ENCODE data around the gene SMARCA1.
A peak's percentile ranks its signal among the peaks of the same experiment; 100 is the strongest.
"Not testable (repeated sequence)": the region's sequence is repeated elsewhere in the genome, so short reads cannot be mapped to it uniquely, and the experiment has no call there.

The SMARCA1 gene, protein sequence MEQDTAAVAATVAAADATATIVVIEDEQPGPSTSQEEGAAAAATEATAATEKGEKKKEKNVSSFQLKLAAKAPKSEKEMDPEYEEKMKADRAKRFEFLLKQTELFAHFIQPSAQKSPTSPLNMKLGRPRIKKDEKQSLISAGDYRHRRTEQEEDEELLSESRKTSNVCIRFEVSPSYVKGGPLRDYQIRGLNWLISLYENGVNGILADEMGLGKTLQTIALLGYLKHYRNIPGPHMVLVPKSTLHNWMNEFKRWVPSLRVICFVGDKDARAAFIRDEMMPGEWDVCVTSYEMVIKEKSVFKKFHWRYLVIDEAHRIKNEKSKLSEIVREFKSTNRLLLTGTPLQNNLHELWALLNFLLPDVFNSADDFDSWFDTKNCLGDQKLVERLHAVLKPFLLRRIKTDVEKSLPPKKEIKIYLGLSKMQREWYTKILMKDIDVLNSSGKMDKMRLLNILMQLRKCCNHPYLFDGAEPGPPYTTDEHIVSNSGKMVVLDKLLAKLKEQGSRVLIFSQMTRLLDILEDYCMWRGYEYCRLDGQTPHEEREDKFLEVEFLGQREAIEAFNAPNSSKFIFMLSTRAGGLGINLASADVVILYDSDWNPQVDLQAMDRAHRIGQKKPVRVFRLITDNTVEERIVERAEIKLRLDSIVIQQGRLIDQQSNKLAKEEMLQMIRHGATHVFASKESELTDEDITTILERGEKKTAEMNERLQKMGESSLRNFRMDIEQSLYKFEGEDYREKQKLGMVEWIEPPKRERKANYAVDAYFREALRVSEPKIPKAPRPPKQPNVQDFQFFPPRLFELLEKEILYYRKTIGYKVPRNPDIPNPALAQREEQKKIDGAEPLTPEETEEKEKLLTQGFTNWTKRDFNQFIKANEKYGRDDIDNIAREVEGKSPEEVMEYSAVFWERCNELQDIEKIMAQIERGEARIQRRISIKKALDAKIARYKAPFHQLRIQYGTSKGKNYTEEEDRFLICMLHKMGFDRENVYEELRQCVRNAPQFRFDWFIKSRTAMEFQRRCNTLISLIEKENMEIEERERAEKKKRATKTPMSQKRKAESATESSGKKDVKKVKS

DNA sequence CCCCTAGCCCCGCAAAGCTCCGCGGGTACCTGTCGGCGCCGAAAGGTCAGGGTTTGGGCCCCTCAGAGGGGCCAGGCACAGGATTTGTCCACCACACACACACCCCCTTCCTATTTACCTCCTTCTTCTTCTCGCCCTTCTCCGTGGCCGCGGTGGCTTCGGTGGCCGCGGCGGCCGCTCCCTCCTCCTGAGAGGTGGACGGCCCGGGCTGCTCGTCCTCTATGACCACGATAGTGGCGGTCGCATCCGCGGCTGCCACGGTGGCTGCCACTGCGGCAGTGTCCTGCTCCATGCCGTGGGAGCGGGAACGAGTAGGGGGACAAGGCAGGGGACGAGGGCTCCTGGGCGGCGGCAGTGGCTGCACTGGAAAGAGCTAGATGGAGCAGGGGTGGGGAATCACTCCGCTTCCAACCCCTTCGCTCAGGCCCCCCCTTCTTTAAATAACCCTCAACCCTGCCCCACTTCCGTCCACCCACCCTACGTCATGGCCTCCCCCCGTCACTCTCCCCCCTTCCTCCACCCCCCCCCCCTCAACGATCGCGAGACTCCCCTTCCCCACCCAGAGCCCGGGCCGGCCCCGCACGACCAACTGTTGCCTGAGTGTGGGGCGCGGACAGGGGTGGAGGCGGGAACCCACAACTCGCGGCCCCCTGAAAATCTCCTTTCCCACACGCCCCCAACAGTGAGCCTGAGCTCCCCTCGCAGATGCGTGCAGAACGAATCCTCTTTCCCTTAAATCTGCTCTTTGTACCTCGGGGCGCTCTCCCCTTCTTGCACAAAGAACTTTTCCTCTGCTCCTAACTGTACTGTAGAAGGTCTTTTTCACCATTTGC lies at the start of gene SMARCA1:
TSS of gene SMARCA1 (minus strand) at position 412 of the 833 bp plus-strand sequence. CDS start at position 292, 120 bp downstream.
- peak; percentile 56 for DNase-seq (ENCODE audit: low spot score)

DNA sequence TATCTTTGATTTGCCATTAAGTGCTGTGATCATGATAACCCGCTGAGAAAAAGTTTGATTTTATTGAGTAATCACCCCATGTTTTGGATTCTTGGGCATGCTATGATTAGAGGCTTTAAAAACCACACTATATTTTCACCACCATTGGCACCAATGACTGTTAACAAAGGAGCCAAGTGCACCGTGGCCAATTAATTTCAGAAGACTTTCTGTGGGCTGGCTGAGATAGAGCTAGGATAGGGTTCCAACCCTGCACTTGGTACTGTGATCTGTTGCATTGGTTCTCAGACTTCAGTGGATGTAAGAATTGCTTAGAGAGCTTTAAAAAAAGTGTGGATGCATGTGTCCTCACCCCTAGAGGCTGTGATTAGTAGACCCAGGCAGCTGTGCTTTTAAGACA lies 49.1 kb upstream of the SMARCA1 start:
- no peak for DNase-seq (ENCODE audit: low spot score)

DNA sequence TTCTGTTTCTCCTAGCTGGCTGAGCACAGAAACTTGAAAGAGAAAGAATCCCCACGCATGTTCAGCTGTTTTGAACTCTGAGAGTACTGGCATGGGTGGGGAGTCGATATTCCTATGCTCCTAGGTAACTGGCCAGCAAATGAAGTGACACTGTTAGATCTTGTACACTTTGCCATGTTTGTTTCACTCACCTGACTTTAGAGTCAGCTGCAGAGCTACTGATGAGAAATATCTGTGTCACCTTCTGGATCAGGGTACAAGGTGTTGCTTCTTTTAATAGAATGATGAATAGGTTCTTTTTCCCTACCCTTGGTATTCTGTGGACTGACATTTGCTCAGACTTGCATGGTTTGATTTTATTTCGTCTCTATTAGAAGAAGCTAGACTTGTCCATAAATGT lies 45.1 kb upstream of the SMARCA1 start:
- DNase-seq (ENCODE audit: low spot score) = no peak

DNA sequence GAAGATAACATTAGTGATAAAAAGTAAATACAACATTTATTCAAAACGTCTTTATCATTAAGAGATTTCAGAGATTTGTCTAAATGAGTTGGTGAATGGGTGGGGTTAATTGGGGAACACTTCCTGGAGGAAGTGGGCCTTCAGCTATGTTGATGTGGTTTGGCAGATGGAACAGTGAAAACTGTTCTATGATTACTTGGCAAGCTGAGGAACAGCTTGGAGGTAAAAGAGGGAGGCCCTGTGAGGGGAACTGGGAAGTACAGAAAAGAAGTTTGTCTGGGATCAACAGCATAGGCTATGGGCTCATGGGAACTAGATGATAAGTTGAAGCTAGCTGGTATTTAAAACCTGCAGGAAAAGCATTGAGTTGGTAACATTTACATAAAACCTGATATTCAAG lies 42.8 kb upstream of the SMARCA1 start:
- DNase-seq (ENCODE audit: low spot score) = no peak

DNA sequence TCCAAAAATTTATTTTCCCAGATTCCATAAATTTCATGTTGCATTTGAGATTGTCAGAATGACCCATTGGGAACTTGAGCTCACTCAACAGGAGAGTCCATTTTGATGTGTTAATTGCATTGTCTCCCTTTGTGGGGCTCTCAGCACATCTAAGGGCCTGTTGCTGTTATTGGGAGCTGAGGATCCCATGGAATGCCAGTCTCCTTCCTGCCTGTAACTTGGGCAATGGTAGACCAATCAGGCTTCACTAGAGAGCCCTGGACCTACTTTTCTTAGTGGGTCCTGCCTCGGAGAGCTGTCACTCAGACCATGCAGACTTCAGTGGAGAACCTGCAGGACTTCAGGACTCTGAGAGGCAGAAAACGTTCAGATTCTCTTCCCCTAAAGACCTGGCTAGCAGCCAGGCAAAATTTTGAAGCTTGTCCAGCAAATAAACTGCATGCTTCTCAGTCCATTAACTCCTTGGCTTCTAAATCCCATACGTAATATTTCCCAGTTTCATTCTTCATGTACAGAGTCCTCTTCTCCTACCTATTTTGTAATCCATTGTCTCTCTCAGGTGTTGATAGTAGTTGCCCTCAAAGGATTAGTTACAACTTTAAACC lies 41.9 kb upstream of the SMARCA1 start:
- no peak for DNase-seq (ENCODE audit: low spot score)

DNA sequence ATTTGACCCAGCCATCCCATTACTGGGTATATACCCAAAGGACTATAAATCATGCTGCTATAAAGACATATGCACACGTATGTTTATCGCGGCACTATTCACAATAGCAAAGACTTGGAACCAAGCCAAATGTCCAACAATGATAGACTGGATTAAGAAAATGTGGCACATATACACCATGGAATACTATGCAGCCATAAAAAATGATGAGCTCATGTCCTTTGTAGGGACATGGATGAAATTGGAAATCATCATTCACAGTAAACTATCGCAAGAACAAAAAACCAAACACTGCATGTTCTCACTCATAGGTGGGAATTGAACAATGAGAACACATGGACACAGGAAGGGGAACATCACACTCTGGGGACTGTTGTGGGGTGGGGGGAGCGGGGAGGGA lies 41.1 kb upstream of the SMARCA1 start:
- DNase-seq (ENCODE audit: low spot score) = not testable (repeated sequence)

DNA sequence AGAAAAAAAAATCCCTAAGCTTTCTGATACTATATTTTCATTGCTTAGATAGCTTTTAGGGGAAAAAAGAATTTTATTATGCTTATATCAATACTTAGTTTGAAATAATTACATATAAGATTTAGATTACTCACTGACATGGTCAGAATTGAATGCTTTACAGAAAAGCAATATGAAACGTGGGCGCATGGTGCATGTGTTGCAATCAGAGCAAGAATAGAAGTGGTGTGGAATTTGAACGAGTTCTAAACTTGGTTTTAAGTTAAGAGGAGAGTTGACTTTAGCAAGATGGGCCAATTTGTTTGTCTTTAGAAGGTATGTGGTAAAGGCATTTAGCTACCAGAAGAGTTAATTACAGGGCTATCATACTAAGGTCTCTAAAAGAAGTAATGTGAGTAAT lies 38.2 kb upstream of the SMARCA1 start:
- no peak for DNase-seq (ENCODE audit: low spot score)

DNA sequence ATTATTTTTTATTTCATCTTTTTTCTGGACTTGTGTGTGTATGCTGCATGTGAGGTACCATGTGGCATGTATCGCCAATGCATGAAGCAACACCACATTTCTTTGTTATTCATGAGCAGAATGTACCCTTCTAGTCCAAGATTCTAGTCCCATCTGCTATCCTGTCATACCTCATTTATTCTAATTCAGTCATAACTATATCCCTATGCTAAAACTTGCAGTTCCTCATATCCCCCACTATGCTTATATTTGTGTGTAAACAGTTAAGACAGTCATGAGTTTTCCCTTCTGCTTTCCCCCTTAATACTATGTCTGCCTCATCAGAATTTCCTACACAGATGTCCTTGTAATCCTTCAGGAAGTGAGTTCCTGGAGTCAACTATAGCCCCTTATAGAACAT lies 36.5 kb upstream of the SMARCA1 start:
- no peak for DNase-seq (ENCODE audit: low spot score)

DNA sequence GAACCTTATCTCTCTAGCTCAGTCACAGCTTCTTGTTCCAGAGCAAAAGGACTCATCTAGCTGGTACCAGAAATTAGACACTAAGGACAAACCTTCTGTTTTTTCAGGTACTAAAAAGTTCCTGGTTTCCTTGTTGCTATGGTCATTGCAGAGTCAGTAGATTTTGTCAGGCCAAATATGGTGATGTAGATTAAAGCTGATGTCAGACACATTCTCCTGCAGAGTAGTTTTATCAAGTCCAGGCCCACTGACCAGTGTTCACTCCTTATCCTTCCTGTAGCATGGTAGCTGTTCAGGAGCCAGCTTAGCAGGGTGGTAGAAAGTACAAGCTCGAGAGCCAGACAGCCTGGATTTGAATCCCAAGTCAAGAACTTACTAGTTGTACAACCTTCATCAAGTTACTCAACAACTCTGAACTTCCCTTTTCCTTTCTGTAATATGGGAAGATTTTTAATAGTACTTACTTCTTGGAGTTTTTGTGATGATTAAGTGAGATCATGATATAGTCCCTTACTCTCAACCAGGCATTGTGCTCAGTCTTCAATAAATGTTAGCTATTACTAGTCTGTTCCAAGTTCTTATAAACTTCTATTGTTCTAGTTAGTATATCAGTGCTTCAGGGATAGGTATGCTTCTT lies 34.7 kb upstream of the SMARCA1 start:
- DNase-seq (ENCODE audit: low spot score) = no peak

DNA sequence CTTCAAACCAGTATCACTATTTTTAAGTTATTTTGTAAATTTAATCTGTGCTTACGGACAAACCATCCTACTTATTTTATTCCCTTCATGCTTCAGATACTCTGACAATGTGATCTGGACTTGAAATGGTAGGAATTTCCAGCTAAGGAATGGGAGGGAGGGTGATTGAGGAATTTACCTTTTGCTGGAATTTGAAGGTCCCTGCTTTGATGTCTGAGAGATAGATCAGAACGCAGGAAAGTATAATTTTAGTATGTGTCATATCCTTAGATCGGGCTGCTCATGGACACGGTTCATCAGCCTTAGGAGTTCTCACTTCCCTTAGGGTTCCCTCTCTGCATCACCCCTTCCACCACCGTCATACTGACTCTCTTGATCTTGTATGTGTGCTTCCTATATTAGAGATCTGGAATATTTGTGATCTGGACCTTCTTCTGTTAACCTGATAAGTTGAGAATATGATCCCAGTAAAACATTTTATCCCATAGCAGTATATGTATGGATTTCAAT lies 33.6 kb upstream of the SMARCA1 start:
- no peak for DNase-seq (ENCODE audit: low spot score)

DNA sequence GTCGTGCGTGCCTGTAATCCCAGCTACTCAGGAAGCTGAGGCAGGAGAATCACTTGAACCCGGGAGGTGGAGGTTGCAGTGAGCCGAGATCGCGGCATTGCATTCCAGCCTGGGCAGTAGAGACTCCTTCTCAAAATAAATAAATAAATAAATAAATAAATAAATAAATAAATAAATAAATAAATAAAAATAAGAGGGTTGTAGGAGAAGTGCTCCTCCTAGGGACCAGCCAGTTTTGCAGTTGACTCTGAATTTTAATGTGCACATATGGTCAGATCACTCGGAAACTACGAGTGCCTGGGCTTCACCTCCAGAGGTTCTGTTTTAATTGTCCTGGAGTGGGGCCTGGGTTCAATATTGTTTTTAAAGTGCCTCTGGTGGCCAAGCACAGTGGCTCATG lies 31.5 kb upstream of the SMARCA1 start:
- DNase-seq (ENCODE audit: low spot score) = not testable (repeated sequence)

DNA sequence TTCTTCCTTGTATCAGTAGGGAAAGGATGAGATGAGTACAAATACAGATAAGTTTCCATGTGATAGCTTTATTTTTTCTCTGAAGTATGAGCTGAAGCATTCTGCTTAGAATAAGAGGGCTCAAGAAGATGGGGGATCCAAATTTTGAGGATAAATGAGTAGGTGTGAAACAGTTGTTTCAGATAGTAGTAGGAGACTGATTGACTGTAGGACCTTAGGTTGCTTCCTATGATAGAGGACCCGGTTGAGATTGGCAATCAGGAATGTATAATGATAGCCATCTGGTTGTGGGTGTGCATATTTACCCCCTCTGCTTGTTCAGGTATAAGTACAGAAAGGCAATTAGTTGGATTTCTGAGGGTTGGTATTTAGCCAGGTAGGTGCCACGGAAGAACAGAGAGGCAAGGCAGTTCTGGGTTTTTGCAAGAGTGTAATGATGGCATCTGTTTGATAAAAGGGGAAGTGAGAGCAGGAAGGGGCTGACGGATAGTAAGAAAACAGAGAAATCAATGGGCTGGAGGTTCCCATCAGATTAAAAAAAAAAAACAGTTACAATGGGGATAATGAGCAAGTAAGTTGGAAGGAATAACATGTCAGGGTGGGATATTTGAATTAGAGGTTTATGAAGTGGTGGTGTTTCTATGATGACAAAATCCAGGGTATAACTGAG lies 30.5 kb upstream of the SMARCA1 start:
- no peak for DNase-seq (ENCODE audit: low spot score)

DNA sequence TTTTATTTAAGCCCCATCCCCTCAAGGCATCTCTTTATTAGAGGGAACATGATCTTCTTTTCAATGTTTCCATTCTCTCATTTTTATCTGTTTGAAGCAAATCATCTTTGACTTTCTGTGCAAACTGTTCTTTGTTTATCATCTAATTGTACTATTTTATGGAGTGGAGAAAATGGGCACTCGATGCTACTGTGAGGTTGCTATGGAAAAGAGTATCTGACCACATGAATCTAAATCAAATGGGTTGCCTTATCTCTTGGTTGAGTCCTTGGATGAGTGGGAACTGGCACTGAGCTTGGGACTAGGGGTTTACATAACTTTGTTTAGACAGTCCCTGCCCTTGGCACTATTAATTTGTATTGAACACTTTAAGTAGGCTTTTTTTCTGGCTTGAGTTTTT lies 25.8 kb upstream of the SMARCA1 start:
- no peak for DNase-seq (ENCODE audit: low spot score)

DNA sequence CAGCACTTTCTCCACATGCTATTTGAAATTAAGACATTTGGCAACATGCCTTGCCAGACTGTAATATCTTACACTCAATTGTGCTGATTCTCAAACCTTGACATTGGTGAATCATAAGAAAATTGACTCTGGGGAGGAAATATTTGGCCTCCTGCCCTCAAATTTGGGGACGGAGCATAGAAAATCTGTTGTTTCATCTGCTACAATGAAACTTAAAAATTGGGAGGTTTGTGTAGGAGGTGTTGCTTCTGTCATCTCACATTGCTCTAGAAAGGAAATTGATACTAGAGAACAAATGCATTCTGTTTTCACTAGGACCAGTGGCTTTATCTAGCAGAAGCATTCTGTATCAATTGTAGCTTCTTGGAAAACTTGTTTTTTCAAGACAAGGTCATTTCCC lies 22.1 kb upstream of the SMARCA1 start:
- no peak for DNase-seq (ENCODE audit: low spot score)

DNA sequence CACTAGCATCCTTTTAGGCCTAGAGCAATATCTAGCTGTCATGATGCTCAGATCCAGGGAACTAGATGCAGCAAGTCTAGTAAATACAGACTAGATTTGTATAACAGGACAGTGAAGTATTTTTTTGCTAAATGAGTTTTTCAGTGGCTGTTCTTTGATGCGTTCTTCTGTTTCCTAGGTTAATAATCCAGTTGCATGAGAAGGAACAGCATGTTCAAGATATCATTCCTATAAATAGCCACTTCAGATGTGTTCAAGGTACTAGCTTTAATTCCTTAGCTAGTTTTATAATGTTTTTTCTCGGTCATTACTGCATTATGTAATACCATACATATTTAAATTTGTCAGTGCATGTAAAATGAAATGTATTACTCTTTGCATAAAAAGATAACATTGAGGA lies 21.5 kb upstream of the SMARCA1 start:
- DNase-seq (ENCODE audit: low spot score) = no peak

DNA sequence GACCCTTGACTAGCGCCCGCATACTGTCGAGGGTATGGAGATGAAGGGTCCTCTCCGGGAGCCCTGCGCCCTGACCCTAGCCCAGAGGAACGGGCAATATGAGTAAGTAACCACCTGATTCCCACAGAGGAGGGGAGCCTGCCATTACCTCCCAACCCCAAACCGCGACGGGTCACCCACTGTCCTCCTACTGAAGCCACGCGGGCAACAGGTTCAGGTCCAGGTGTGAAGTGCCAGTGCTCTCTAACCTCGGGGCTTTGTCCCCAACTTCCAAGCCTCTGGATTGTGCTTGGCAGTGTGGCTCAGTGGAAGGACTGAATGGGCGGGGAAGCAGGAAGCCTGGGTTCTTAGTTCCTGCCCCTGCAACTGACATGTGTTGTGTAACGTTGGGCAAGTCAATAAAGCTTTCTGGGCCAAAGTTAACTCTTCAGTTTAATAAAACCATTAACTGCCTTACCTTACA lies 17.5 kb upstream of the SMARCA1 start:
- peak; percentile 4 for DNase-seq (ENCODE audit: low spot score)

DNA sequence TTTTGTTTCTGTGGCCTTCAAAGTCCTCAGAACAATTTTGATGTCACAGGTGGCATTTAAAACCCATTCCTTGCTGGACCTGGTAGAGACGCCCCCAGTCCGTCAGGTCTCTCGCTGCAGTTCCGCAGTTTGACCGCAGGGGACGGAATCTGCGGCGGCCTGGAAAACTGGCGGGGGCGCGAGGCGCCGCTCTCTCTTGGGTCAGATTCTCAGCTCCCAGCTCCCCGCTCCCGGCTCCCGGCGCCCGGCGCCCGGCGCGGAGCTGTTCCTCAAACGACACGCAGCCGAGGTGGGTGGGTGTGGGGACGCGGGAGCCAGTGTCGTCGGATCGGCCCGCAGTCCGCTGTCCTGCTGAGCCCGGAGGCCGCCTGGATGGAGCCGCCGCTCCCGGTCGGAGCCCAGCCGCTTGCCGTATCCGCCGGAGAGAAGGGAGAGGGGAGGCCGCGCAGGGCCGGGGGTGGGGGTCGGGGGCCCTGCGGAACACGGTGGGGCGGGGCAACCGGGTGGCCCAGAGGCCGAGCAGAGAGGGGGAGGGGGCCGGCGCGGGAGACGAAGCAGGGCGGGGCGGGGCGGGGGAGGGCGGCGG lies 16.9 kb upstream of the SMARCA1 start, which contains the start of gene OCRL:
TSS of gene OCRL (plus strand) at position 192 of the 586 bp plus-strand sequence. CDS start at position 373, 181 bp downstream.
- DNase-seq (ENCODE audit: low spot score) = peak; percentile 65

DNA sequence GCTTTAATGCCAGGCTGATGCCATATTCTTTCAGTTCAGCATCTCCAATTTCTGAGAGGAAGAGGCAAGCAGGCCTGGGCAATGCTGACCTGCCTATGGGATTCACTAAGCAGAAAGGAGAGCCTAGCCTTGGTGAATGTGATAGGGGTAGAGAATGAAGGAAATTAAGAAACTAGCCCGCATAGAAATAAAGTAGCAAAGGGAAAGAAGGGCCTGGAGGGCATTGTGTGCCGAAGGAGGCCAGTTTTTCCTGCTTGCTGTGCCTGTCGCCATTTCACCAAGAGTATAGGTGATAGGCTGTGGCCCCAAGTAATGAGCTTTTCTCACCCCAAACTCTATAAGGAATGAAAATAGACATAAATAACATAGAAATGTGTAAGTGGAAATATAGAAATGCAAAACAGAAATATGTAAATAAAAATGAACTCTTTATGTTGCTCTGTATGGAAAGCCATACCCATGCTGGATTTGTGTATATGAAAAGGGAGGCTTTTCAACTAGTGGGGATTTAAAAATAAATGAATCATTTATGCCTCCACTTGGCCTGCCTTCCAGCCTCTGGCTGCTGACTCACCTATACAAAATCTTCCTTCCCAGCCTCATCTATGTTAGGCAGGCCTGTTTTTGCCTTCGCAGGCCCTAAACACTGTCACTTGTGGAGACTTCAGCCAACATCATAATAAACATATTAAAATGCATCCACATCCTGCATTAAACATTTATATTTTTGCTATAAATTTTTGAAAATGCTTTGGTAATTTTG lies 11.7 kb upstream of the SMARCA1 start:
- no peak for DNase-seq (ENCODE audit: low spot score)

DNA sequence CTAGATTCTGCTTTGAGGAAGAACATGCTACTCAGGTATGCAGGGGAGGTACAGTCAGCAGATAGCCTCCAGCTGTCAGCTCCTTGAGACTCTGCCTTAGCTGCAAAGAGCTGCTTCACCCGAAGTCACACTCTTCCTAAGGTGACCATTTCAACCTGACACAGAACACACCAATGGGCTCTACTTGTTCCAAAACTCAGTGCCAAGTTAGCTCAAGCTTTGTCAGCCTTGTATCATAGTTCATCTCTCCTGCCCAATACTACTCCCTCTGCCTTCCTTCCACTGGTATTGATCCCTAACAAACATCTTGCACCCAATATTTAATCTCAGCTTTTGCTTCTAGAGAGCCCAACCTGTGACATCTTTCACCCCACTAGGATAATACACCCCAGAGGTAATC lies 7.8 kb upstream of the SMARCA1 start:
- DNase-seq (ENCODE audit: low spot score) = no peak
